GM19193 (cell line): ENCODE data around the gene MARS1.
A peak's percentile ranks its signal among the peaks of the same experiment; 100 is the strongest.

Experiments
- POLR2A ChIP-seq: IDR thresholded peaks from 4 replicates; pipeline ENCODE4 v1.6.1; 2011; ENCODE audit not compliant: insufficient read depth, insufficient read length; ENCODE audit errors: extremely low read depth

The MARS1 gene

DNA sequence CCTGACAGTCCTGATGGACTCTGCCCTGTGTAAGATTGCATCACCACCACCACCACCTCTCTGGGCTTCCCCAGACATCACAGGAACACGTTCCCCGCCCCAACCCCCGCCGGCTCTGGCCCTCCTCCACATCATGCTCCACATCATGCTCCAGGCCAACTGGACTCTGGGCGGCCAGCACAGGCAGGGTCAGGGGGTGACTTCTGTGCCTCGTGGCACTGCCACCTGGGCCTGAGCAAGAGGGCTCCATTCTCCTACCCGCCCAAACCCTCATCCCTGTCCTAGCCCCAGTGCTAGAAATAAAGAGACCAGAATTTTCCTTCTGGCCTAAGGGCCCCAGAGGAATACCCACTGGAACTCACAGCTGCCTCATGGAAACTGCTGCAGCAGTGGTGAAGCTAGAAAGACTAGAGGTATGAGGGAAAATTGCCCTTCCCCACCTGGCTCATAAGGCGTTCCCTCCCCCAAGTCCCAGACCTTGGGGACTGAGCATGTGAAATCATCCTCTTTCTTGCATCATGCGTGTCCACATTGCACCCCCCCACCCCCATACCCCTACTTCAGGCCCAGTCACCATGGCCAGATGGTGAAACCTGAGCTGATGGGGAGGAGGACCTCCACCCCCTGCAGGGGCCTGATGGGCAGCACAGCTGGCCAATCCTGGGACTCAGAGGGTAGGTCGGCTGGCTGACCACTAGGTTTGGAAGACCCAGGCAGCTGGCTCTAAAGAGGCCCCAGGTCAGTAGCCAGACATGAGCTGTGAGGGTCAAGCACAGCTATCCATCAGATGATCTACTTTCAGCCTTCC is 33.1 kb upstream of the MARS1 start, which contains the start of gene INHBE:
Gene INHBE, plus strand, starts transcription at position 742 of the 808 bp plus-strand sequence. CDS start 230 bp downstream, outside the sequence.
- TF ChIP-seq POLR2A = no peak

DNA sequence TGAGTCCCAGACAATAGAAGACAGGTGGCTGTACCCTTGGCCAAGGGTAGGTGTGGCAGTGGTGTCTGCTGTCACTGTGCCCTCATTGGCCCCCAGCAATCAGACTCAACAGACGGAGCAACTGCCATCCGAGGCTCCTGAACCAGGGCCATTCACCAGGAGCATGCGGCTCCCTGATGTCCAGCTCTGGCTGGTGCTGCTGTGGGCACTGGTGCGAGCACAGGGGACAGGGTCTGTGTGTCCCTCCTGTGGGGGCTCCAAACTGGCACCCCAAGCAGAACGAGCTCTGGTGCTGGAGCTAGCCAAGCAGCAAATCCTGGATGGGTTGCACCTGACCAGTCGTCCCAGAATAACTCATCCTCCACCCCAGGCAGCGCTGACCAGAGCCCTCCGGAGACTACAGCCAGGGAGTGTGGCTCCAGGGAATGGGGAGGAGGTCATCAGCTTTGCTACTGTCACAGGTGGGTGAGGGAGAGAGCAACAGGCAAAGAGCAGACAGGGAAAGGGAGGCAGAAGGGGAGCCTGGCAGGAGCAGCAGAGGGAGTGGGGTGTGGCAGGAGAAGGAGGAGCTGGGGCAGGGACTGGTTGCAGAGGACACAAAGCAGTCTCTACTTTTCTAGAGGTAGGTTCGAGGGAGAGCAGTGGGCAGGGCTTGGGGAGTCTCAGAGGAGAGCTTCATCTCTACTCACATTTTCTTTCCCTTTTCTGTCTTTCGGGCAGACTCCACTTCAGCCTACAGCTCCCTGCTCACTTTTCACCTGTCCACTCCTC is 32.3 kb upstream of the MARS1 start:
- TF ChIP-seq POLR2A = no peak

GRCh38 chr12:57456145-57456700 is 31.6 kb upstream of the MARS1 start:
- TF ChIP-seq POLR2A = no peak

DNA sequence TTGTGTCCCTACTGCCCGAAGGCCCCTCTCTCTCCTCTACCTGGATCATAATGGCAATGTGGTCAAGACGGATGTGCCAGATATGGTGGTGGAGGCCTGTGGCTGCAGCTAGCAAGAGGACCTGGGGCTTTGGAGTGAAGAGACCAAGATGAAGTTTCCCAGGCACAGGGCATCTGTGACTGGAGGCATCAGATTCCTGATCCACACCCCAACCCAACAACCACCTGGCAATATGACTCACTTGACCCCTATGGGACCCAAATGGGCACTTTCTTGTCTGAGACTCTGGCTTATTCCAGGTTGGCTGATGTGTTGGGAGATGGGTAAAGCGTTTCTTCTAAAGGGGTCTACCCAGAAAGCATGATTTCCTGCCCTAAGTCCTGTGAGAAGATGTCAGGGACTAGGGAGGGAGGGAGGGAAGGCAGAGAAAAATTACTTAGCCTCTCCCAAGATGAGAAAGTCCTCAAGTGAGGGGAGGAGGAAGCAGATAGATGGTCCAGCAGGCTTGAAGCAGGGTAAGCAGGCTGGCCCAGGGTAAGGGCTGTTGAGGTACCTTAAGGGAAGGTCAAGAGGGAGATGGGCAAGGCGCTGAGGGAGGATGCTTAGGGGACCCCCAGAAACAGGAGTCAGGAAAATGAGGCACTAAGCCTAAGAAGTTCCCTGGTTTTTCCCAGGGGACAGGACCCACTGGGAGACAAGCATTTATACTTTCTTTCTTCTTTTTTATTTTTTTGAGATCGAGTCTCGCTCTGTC is 31.0 kb upstream of the MARS1 start:
- TF ChIP-seq POLR2A = no peak

- TF ChIP-seq POLR2A = no peak
Measured at GRCh38 chr12:57458665-57459054, 29.2 kb upstream of the MARS1 start.

DNA sequence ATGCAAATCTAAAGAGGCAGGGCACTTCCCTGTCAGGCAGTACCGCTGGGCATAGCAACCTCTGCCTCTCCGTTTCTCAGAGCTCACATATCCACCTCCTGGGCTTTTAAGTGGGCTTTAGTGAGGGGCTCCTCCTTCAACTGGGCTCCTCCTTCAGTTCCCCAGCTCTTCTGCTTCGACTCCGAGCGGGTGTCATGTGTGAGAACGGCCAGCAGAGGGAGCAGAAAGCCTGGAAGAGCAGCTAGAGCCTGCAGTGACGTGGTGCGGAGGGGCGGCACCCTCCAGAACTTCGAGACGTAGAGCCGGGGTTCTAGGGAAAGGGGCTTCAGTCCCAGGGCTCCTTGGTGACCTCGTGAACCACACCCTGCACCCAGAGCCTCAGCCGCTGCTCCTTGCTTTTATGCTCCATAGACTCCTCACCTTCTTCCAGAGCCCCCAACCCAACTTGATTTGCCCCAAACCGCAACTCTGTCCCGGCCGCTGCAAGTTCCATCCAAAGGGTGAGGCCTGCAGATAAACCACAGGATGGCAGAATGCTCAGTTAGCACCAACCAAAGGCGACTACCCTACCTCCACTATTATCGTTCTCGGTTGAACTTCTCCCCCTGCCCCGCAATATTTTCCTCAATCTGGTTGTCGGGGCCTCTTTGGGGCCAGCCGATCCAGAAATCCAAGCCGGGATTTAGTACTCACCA is 28.7 kb upstream of the MARS1 start:
- peak; percentile 66 for TF ChIP-seq POLR2A

DNA sequence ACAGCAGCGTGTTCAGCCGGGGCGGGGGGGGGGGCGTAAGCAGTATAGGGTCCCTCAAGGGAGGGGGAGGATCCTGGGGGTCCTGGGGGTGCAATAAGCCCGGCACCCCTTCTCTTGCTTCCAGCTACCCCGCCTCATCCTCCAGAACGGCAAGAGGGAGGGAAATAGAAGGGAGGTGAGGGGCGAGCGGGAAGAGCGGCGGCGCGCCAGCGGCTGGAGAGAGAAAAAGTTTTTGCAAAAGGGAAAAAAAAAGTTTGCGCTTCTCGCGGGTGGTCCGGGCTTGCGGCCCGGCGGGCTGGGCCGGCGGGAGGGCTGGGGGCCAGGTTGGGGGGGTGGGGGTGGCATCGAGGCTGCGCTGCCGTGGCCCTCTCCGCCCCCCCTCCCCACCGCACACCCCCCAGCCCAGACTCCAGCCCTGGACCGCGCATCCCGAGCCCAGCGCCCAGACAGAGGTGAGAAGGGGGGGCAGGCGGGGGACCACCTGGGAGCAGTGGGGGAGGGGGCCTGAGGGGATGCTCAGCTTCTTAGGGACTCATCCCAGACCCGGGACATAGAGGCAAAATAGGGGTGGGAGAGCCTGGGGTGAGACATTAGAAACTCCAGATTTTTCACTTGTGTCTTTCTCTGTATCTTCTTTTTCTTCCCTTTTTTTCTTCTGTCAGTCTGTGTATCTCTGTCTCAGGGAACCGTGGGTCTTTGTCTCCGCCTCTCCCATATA is 28.0 kb upstream of the MARS1 start, which contains the start of gene GLI1:
Gene GLI1, plus strand, starts transcription at position 36 of the 718 bp plus-strand sequence. CDS start 3,907 bp downstream, outside the sequence.
- no peak for TF ChIP-seq POLR2A

GRCh38 chr12:57460468-57460784 is 27.4 kb upstream of the MARS1 start:
- no peak for TF ChIP-seq POLR2A

- no peak for TF ChIP-seq POLR2A
Measured at GRCh38 chr12:57460841-57461275, 27.0 kb upstream of the MARS1 start.

DNA sequence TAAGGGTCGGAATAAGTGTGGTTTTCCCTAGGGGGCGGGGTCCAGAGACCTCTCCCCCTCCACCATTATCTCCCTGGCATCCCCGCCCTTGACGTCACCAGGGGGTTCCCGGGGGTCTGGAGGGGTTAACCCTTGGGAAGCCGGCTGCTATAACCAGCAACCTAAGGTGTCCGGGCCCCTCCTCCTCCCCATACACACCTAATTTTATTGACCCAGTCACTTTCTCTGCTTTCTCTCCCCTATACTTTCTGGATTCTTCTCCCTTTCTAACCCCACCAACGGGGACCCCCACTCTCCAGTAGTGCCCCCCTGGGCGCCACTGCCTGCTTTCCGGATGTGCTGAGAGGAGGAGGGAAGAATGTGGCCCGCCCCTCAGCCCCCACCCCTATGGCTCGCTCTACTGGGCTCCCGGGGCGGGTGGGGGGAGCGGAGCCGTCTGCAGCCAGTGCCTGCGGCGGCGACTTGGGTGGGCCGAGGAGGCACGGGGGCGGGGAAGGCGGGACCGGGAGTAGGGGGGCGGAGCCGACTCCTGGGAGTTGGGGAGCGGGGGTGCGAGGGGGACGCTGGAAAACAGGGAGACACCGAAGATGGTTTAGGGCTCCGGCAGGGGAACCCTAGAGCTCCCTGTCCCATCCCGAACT is 26.5 kb upstream of the MARS1 start:
- TF ChIP-seq POLR2A = no peak

- no peak for TF ChIP-seq POLR2A
Measured at GRCh38 chr12:57461917-57462250, 26.0 kb upstream of the MARS1 start.

DNA sequence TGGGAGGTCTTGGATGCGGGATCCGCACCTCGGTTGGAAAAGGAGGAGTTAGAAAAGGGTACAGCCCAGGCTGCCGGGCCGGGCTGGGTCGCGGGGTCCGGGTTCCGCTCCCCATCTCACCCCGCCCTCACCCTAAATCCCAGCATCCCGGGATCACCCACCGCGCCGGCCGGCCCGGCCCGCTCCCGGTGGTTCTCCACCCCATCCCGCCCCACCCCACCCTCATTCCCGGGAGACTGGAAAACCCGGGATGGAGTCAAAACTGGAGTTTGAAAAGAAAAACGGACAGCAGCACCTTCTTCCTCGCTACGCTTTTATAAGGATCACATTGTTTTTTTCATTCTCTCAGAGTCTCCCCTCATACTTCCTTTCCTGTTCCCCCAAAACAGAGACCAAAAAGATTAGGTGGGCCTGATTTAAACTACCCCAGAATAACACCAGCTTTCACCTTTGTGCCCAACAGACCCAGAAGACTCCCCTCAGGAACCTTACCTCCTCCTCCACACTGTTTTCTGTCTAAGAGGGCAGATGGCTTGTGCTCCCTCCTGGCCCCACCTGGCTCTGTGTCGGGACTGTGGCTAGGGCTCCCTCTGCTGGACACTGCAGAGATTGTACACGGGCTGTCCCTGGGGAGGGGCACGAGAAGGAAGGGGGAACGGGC is 25.5 kb upstream of the MARS1 start:
- peak; percentile 45 for TF ChIP-seq POLR2A

DNA sequence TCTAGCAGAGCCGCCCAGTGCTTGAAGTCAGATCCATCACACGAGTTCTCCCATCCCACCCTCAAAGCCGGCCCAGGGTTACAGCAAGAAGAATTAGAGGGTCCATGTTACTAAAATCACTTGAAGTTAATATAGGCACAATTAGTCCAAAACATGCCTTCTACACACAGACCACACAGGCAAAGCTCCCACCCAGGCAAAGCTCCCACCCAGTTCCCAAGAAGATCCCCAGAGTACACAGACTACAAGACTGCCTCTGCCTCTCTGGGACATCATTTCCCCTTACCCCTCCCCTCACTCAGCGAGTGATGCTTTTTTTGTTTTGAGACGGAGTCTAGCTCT is 25.0 kb upstream of the MARS1 start:
- no peak for TF ChIP-seq POLR2A
